HFFc6 (cell line): ENCODE measurements around the gene ZNF470. TPM values are rescaled to one million over a fixed set of nuclear protein-coding genes. Genes with fewer than 3 reads are reported as not detected.

Source experiments
- DNase-seq: peaks from one replicate; pipeline ENCODE4 v3.0.0-alpha.2; 2018
- H3K27ac Mint-ChIP-seq: 2 replicates; pipeline ENCODE4 v1.8.0; 2020; ENCODE audit warnings: mild to moderate bottlenecking, mixed read lengths
- H3K27me3 Mint-ChIP-seq: 2 replicates; pipeline ENCODE4 v1.8.0; 2021; ENCODE audit warnings: mild to moderate bottlenecking, moderate library complexity, mixed read lengths; ENCODE audit not compliant: insufficient read depth
- H3K36me3 Mint-ChIP-seq: 2 replicates; pipeline ENCODE4 v1.8.0; 2021; ENCODE audit warnings: low read depth, mixed read lengths
- H3K4me1 Mint-ChIP-seq: 2 replicates; pipeline ENCODE4 v1.8.0; 2020; ENCODE audit warnings: low read depth, mixed read lengths
- H3K4me3 Mint-ChIP-seq: 2 replicates; pipeline ENCODE4 v1.8.0; 2020; ENCODE audit warnings: mild to moderate bottlenecking, moderate library complexity, mixed read lengths
- H3K9me3 Mint-ChIP-seq: 2 replicates; pipeline ENCODE4 v1.8.0; 2020; ENCODE audit warnings: mild to moderate bottlenecking, mixed read lengths
- CTCF ChIP-seq: fragments of 200-600 bp; sonication (generic); IDR thresholded peaks from 2 replicates; pipeline ENCODE4 v1.5.0; 2021; ENCODE audit warnings: antibody characterized with exemption, mild to moderate bottlenecking
- total RNA-seq, 6 experiments: library from RNA; stranded (reverse); fragmentation: NEBNext Ultra II Directional; extraction: Animal tissue kit (Norgen Biotek cat#: 25700); gene quantifications; 2 replicates in 1 of 6; 3 replicates in 5 of 6; pipeline ENCODE4 v1.2.3, GENCODE V29; 2021

Gene ZNF470
- total RNA-seq, 6 experiments from 2014 or later: 2.2 to 3.1 (median 2.6) TPM

DNA sequence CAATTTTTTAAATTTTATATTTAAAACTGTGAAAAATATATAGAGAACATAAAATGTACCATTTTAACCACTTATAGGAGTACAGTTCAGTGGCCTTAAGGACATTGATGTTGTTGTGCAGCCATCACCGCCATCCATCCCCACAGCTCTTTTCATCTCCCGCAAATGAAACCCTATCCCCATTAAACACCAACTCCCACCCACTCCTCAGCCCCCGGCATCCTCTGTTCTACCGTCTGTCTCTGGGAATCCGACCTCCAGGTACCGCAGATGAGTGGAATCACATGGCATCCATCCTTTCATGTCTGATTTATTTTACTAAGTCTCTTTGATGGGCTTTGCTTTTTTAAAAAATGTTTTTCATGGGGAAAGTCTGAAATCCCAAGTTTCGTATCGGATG, 51.9 kb downstream of the ZNF470 start:
- TF ChIP-seq CTCF: no peak
- Mint-ChIP-seq H3K27me3 (peaks cover under 1% of the 10 kb centered on the region; the same call in 1 of the 2 replicates), H3K9me3 (peaks cover 72% of the 10 kb centered on the region), H3K36me3 (peaks cover 82% of the 10 kb centered on the region), H3K4me3 (no peak overlapping the region), H3K4me1 (no peaks in the 10 kb centered on the region), H3K27ac (no peak overlapping the region)
- no peak for DNase-seq

DNA sequence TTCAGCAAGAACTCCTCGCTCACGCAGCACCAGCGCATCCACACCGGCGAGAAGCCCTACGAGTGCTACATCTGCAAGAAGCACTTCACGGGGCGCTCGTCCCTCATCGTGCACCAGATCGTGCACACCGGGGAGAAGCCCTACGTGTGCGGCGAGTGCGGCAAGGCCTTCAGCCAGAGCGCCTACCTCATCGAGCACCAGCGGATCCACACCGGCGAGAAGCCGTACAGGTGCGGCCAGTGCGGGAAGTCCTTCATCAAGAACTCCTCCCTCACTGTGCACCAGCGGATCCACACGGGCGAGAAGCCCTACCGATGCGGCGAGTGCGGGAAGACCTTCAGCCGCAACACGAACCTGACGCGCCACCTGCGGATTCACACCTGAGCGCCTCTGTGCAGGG, 55.1 kb downstream of the ZNF470 start:
- Mint-ChIP-seq H3K4me1 (no peaks in the 10 kb centered on the region), H3K27ac (no peak overlapping the region), H3K4me3 (no peak overlapping the region), H3K27me3 (peaks cover 1% of the 10 kb centered on the region; the same call in 1 of the 2 replicates), H3K9me3 (peaks cover 54% of the 10 kb centered on the region), H3K36me3 (peaks cover 68% of the 10 kb centered on the region)
- DNase-seq: no peak
- TF ChIP-seq CTCF: no peak

DNA sequence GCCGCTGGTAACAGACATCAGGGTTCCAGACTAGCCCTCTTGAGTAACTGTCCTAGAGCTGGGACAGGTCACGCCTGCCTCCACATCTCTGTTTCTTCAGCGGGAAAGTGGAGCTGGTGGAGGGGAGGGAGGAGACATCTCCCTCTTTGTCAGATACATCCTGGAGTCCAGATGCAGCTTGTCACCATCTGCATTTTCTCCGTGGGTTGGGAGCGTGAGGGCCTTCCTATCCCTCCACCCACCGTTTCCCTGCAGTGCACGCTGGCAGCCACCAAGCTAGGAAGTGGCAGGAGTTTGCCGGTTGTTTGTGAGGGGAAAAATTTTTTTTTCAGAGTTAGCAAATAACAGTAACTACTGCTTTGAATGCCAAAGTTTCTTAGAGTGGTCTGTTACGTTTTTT, 55.7 kb downstream of the ZNF470 start:
- peaks cover 54% of the 10 kb centered on the region for H3K9me3 Mint-ChIP-seq
- H3K36me3 Mint-ChIP-seq: peaks cover 62% of the 10 kb centered on the region
- no peak overlapping the region for H3K27ac Mint-ChIP-seq

DNA sequence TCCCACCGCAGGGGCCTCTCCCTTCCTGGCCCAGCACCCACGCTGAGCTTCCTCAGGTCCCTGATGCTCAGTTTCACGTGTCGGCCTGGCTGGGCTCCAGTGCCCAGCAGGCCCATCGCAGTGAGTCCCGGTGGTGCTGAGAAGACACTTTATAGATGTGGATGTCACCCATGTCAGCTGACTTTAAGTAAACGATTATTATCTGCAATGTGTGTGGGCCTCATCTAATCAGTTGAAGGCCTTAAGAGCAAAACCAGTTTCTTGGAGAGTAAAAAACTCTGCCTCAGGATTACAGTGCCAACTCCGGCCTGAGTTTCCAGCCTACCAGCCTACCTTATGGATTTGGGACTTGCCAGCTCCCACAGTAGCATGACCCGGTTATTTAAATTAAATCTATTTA, 58.4 kb downstream of the ZNF470 start:
- Mint-ChIP-seq H3K27me3 (peaks cover 4% of the 10 kb centered on the region; the same call in 1 of the 2 replicates), H3K9me3 (peaks cover 57% of the 10 kb centered on the region), H3K4me3 (no peak overlapping the region), H3K36me3 (peaks cover 55% of the 10 kb centered on the region), H3K4me1 (no peaks in the 10 kb centered on the region), H3K27ac (no peak overlapping the region)
- no peak for DNase-seq
- no peak for TF ChIP-seq CTCF

More for the DNA sequence above, 55.7 kb downstream of the ZNF470 start:
- TF ChIP-seq CTCF: no peak
- Mint-ChIP-seq H3K4me3 (no peak overlapping the region), H3K27me3 (peaks cover 1% of the 10 kb centered on the region; the same call in 1 of the 2 replicates), H3K4me1 (no peaks in the 10 kb centered on the region)
- DNase-seq: no peak

GRCh38 chr19:56633021-56633420, 65.8 kb downstream of the ZNF470 start:
- DNase-seq: no peak
- Mint-ChIP-seq H3K36me3 (peaks cover 17% of the 10 kb centered on the region), H3K9me3 (peaks cover 77% of the 10 kb centered on the region)

More at GRCh38 chr19:56633021-56633420, 65.8 kb downstream of the ZNF470 start:
- Mint-ChIP-seq H3K27me3 (peaks cover 3% of the 10 kb centered on the region; the same call in 1 of the 2 replicates), H3K4me3 (no peak overlapping the region), H3K4me1 (no peaks in the 10 kb centered on the region), H3K27ac (no peak overlapping the region)
- no peak for TF ChIP-seq CTCF
